Hepatocyte (in vitro differentiated cells): ENCODE results near the gene KDM1A. TPM values are rescaled to one million over a fixed set of nuclear protein-coding genes. Genes with fewer than 3 reads are reported as not detected.

ENCODE experiments used
- DNase-seq: peaks from one replicate; pipeline ENCODE4 v3.0.0-alpha.2; 2016; ENCODE audit warnings: low spot score
- H2AFZ ChIP-seq: fragments of 200-600 bp; sonication (generic); 2 replicates; pipeline ENCODE4 v1.6.0; 2016; ENCODE audit warnings: antibody characterized with exemption, mild to moderate bottlenecking
- H3K27ac ChIP-seq: fragments of 200-600 bp; sonication (generic); 2 replicates; pipeline ENCODE4 v1.5.1; 2016; ENCODE audit warnings: mild to moderate bottlenecking
- H3K27me3 ChIP-seq: fragments of 200-600 bp; sonication (generic); 2 replicates; pipeline ENCODE4 v1.6.1; 2016
- H3K36me3 ChIP-seq: fragments of 200-600 bp; sonication (generic); replicated peaks from 2 replicates; pipeline ENCODE4 v1.5.1; 2016; ENCODE audit warnings: low read depth; ENCODE audit not compliant: insufficient read depth
- H3K4me1 ChIP-seq: fragments of 200-600 bp; sonication (generic); 2 replicates; pipeline ENCODE4 v1.5.1; 2016; ENCODE audit warnings: mild to moderate bottlenecking, moderate library complexity; ENCODE audit not compliant: insufficient read depth
- H3K4me2 ChIP-seq: fragments of 200-600 bp; sonication (generic); 2 replicates; pipeline ENCODE4 v1.6.0; 2016
- H3K4me3 ChIP-seq: fragments of 200-600 bp; sonication (generic); 2 replicates; pipeline ENCODE4 v1.5.1; 2016; ENCODE audit warnings: mild to moderate bottlenecking
- H3K79me2 ChIP-seq: fragments of 200-600 bp; sonication (generic); 2 replicates; pipeline ENCODE4 v1.6.0; 2017; ENCODE audit warnings: mild to moderate bottlenecking
- H3K9me2 ChIP-seq: fragments of 200-600 bp; sonication (generic); replicated peaks from 2 replicates; pipeline ENCODE4 v1.6.0; 2017; ENCODE audit warnings: mild to moderate bottlenecking; ENCODE audit not compliant: insufficient read depth
- H3K9me3 ChIP-seq: fragments of 200-600 bp; sonication (generic); 2 replicates; pipeline ENCODE4 v1.5.1; 2016; ENCODE audit warnings: low read depth, mild to moderate bottlenecking
- H4K20me1 ChIP-seq: fragments of 200-600 bp; sonication (generic); 2 replicates; pipeline ENCODE4 v1.6.0; 2016; ENCODE audit warnings: mild to moderate bottlenecking; ENCODE audit not compliant: insufficient read depth, poor library complexity, severe bottlenecking
- EZH2 ChIP-seq: fragments of 200-600 bp; sonication (generic); IDR thresholded peaks from 2 replicates; pipeline ENCODE4 v1.6.1; 2016; ENCODE audit warnings: antibody characterized with exemption, mild to moderate bottlenecking, borderline replicate concordance
- EZH2phosphoT487 ChIP-seq: fragments of 200-600 bp; sonication (generic); IDR thresholded peaks from one replicate; pipeline ENCODE4 v1.6.1; 2018; ENCODE audit warnings: antibody characterized with exemption, mild to moderate bottlenecking, low read depth, moderate library complexity; ENCODE audit not compliant: unreplicated experiment, severe bottlenecking
- WGBS: methylation state at CpG from one replicate; pipeline ENCODE4 v1.1.6; 2016; ENCODE audit warnings: low lambda C conversion rate; ENCODE audit errors: missing lambda C conversion rate; 5-methylcytosine and 5-hydroxymethylcytosine counted together
- polyA plus RNA-seq: library from polyadenylated mRNA; unstranded; fragments of >200 nt; fragmentation: Nextera tagmentation; extraction: Ambion mirVana; gene quantifications from 2 replicates; pipeline ENCODE4 v1.2.1, GENCODE V29; 2016
- total RNA-seq: library from RNA; depleted of rRNA; stranded (reverse); fragments of >200 nt; gene quantifications from 2 replicates; pipeline ENCODE4 v1.2.3, GENCODE V29; 2014
- TF ChIP-seq, protein P1 (sequence below): fragments of 200-600 bp; sonication (generic); IDR thresholded peaks from 2 replicates; pipeline ENCODE4 v1.5.1; 2016; ENCODE audit warnings: antibody characterized with exemption, mild to moderate bottlenecking; ENCODE audit not compliant: poor library complexity

KDM1A gene
- total and polyA plus RNA-seq, 2 experiments from 2014 or later = 64.5 to 97.9 TPM

DNA sequence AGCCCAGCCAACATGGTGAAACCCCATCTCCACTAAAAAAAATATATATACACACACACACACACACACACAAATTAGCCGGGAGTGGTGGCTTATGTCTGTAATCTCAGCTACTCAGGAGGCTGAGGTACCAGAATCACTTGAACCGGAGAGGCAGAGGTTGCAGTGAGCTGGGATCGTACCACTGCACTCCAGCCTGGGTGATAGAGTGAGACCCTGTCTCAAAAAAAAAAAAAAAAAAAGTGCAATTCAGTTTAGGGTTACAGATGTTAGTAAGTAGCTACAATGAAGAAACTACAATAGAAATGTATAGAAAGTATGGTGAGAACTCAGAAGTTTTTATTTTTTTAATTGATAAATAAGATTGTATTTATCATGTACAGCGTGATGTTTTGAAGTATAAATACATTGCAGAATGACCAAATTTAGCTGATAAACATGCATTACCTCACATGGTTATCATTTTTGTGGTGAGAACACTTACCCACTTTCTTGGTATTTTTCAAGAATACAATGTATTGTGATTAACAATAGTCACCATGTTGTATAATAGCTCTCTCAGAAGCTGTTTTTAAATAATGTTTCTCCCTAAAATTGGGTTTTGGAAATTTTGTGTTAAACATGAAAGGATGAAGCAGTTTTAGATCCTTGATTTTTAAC, 17.9 kb downstream of the KDM1A start:
- Histone ChIP-seq H3K9me2 (no peaks in the 10 kb centered on the region), H4K20me1 (peaks cover 49% of the 10 kb centered on the region), H3K9me3 (no peaks in the 10 kb centered on the region), H3K79me2 (peaks cover 100% of the 10 kb centered on the region), H2AFZ (no peak overlapping the region), H3K4me1 (no peaks in the 10 kb centered on the region), H3K27me3 (no peaks in the 10 kb centered on the region), H3K4me3 (no peak overlapping the region), H3K4me2 (no peak overlapping the region), H3K27ac (no peak overlapping the region), H3K36me3 (no peaks in the 10 kb centered on the region)
- no peak for DNase-seq
- WGBS = 84% methylated on average over 4 of the region's 4 CpGs
- no peak for TF ChIP-seq EZH2
- TF ChIP-seq EZH2phosphoT487 = no peak
- TF ChIP-seq, protein P1, sequence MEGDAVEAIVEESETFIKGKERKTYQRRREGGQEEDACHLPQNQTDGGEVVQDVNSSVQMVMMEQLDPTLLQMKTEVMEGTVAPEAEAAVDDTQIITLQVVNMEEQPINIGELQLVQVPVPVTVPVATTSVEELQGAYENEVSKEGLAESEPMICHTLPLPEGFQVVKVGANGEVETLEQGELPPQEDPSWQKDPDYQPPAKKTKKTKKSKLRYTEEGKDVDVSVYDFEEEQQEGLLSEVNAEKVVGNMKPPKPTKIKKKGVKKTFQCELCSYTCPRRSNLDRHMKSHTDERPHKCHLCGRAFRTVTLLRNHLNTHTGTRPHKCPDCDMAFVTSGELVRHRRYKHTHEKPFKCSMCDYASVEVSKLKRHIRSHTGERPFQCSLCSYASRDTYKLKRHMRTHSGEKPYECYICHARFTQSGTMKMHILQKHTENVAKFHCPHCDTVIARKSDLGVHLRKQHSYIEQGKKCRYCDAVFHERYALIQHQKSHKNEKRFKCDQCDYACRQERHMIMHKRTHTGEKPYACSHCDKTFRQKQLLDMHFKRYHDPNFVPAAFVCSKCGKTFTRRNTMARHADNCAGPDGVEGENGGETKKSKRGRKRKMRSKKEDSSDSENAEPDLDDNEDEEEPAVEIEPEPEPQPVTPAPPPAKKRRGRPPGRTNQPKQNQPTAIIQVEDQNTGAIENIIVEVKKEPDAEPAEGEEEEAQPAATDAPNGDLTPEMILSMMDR = no peak

DNA sequence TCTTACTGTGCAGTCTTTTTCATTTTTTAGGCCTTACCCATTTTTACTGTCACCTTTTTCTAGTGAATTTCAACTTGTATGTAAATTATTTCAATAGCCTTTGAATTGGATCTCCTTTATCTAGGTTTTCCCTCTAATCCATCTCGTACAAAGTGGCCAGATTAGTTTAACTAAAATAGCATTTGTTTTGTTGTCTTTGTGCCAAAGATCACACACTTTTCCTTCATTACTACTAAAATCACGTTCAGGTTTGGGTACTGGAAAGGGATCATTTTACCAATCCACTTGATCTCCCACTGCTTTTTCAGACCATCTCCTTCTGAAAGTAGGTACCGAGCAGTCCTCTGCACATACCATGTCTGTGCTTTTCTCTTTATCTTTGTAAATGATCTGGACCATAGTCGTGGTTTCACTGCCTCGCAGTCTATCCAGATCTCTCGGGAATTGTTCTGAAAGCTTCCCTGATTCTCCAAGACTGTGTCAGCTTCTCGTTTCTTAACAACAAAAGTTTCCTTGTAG, 20.1 kb downstream of the KDM1A start:
- no peak overlapping the region for H2AFZ ChIP-seq
- H3K4me2 ChIP-seq = no peak overlapping the region
- H3K79me2 ChIP-seq = peaks cover 96% of the 10 kb centered on the region
- TF ChIP-seq, protein P1 = no peak
- TF ChIP-seq EZH2phosphoT487 (no peak), EZH2 (no peak)
- no peaks in the 10 kb centered on the region for H3K9me2 ChIP-seq
- no peak for DNase-seq
- H3K27me3 ChIP-seq = no peaks in the 10 kb centered on the region
- peaks cover 53% of the 10 kb centered on the region for H4K20me1 ChIP-seq
- no peak overlapping the region for H3K4me3 ChIP-seq
- no peaks in the 10 kb centered on the region for H3K9me3 ChIP-seq
- WGBS = 59% methylated on average over 7 of the region's 7 CpGs
- H3K4me1 ChIP-seq = no peaks in the 10 kb centered on the region
- H3K36me3 ChIP-seq = no peaks in the 10 kb centered on the region
- no peak overlapping the region for H3K27ac ChIP-seq

DNA sequence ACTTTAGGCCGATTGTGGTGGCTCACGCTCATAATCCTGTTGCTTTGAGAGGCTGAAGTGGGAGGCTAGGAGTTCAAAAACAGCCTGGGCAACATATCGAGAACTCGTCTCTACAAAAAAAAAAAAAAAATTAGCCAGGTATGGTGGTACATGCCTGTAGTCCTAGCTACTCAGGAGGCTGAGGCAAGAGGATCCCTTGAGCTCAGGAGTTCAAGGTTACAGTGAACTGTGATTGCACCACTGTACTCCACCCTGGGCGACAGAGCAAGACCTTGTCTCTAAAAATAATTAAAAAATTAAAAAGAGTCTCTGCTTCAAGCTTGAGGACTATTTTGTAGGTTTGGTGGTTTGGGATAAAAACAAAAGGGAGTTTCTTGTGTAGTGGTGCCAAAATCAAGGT, 21.2 kb downstream of the KDM1A start:
- DNase-seq = no peak
- Histone ChIP-seq H4K20me1 (peaks cover 59% of the 10 kb centered on the region), H3K9me2 (no peaks in the 10 kb centered on the region), H3K4me1 (no peaks in the 10 kb centered on the region), H3K36me3 (no peaks in the 10 kb centered on the region), H3K27me3 (no peaks in the 10 kb centered on the region), H3K79me2 (peaks cover 96% of the 10 kb centered on the region), H3K27ac (no peak overlapping the region), H3K9me3 (no peaks in the 10 kb centered on the region), H3K4me2 (no peak overlapping the region), H2AFZ (no peak overlapping the region), H3K4me3 (no peak overlapping the region)
- no peak for TF ChIP-seq EZH2phosphoT487
- WGBS = 95% methylated on average over 5 of the region's 5 CpGs

DNA sequence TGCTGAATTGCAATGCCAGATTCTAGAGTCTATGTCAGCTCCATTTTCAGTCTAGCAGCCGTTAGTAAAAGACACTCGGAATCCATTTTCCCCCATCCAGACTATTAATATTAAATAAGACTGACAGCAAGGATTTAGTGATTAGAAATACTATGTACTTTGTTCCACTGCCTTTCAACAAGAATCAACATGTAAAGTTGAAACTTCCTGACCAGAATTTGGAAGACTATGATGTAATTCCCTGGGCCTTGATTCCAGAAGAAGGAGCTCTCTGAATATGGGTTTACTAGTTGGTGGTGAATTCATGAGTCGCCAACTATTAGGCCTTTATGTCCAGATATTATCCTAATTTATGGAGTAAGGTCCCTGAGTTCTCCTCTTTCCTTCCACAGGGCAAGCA, 24.8 kb downstream of the KDM1A start:
- peaks cover 57% of the 10 kb centered on the region for H4K20me1 ChIP-seq
- TF ChIP-seq, protein P1 = no peak
- no peak for TF ChIP-seq EZH2phosphoT487
- no peak for TF ChIP-seq EZH2
- no peak overlapping the region for H3K4me2 ChIP-seq

More for the DNA sequence above, 24.8 kb downstream of the KDM1A start:
- Histone ChIP-seq H3K4me1 (no peaks in the 10 kb centered on the region), H3K27me3 (no peaks in the 10 kb centered on the region), H3K27ac (no peak overlapping the region), H3K36me3 (no peaks in the 10 kb centered on the region), H3K9me3 (no peaks in the 10 kb centered on the region), H3K79me2 (peaks cover 96% of the 10 kb centered on the region), H2AFZ (no peak overlapping the region), H3K4me3 (no peak overlapping the region), H3K9me2 (no peaks in the 10 kb centered on the region)
- no peak for DNase-seq
- 86% methylated on average over 3 of the region's 3 CpGs for WGBS
